KMS-11 (cell line): ENCODE measurements around the gene NACA2.

Experiments
- H2AFZ ChIP-seq: fragments of 200-600 bp; sonication (generic); 2 replicates; pipeline ENCODE4 v1.6.1; 2016; ENCODE audit warnings: antibody characterized with exemption, mixed run types, low read depth
- H3K27ac ChIP-seq: fragments of 200-600 bp; sonication (generic); 2 replicates; pipeline ENCODE4 v1.6.1; 2016; ENCODE audit warnings: mild to moderate bottlenecking, mixed run types
- H3K27me3 ChIP-seq: fragments of 200-600 bp; sonication (generic); 2 replicates; pipeline ENCODE4 v1.6.1; 2017; ENCODE audit warnings: mild to moderate bottlenecking, low read depth, mixed run types, moderate library complexity; ENCODE audit not compliant: insufficient read depth
- H3K36me3 ChIP-seq: fragments of 200-600 bp; sonication (generic); 2 replicates; pipeline ENCODE4 v1.6.1; 2017; ENCODE audit warnings: mild to moderate bottlenecking, mixed run types; ENCODE audit not compliant: insufficient read depth
- H3K4me1 ChIP-seq: fragments of 200-600 bp; sonication (generic); 2 replicates; pipeline ENCODE4 v1.6.1; 2016; ENCODE audit warnings: mild to moderate bottlenecking, low read depth, mixed run types; ENCODE audit not compliant: poor library complexity, severe bottlenecking
- H3K4me2 ChIP-seq: fragments of 200-600 bp; sonication (generic); 2 replicates; pipeline ENCODE4 v1.7.0; 2016; ENCODE audit warnings: mild to moderate bottlenecking, mixed run types
- H3K4me3 ChIP-seq: fragments of 200-600 bp; sonication (generic); IDR thresholded peaks from 2 replicates; pipeline ENCODE4 v1.6.1; 2017; ENCODE audit warnings: low read depth, low read length, mixed read lengths; ENCODE audit not compliant: insufficient read depth
- H3K79me2 ChIP-seq: fragments of 200-600 bp; sonication (generic); 2 replicates; pipeline ENCODE4 v1.6.1; 2016; ENCODE audit warnings: low read depth, mixed run types; ENCODE audit not compliant: insufficient read depth
- H3K9ac ChIP-seq: fragments of 200-600 bp; sonication (generic); 2 replicates; pipeline ENCODE4 v1.6.1; 2016; ENCODE audit warnings: mild to moderate bottlenecking, mixed run types
- H4K20me1 ChIP-seq: fragments of 200-600 bp; sonication (generic); 2 replicates; pipeline ENCODE4 v1.6.1; 2016; ENCODE audit warnings: mild to moderate bottlenecking, mixed run types; ENCODE audit not compliant: insufficient read depth
- CTCF ChIP-seq: fragments of 200-600 bp; sonication (generic); conservative IDR thresholded peaks from 2 replicates; pipeline ENCODE4 v1.6.1; 2017; ENCODE audit warnings: low read depth, mild to moderate bottlenecking, antibody characterized with exemption, low read length, moderate library complexity, mixed read lengths

NACA2 gene

GRCh38 chr17:61584866-61585265, 6.2 kb downstream of the NACA2 start:
- Histone ChIP-seq H3K4me3 (no peak overlapping the region), H3K4me1 (no peaks in the 10 kb centered on the region), H3K9ac (no peak overlapping the region), H3K27ac (no peak overlapping the region), H2AFZ (no peak overlapping the region), H3K36me3 (no peaks in the 10 kb centered on the region), H4K20me1 (no peaks in the 10 kb centered on the region), H3K27me3 (no peaks in the 10 kb centered on the region), H3K79me2 (no peaks in the 10 kb centered on the region), H3K4me2 (no peak overlapping the region)
- TF ChIP-seq CTCF, result no peak

GRCh38 chr17:61584266-61584665, 6.8 kb downstream of the NACA2 start:
- TF ChIP-seq CTCF, result no peak
- Histone ChIP-seq H4K20me1 (no peaks in the 10 kb centered on the region), H3K4me3 (no peak overlapping the region), H3K4me2 (no peak overlapping the region), H3K27ac (no peak overlapping the region), H3K36me3 (no peaks in the 10 kb centered on the region), H3K4me1 (no peaks in the 10 kb centered on the region), H2AFZ (no peak overlapping the region), H3K79me2 (no peaks in the 10 kb centered on the region), H3K27me3 (no peaks in the 10 kb centered on the region), H3K9ac (no peak overlapping the region)

- Histone ChIP-seq H3K27ac (no peak overlapping the region), H3K36me3 (no peaks in the 10 kb centered on the region), H3K9ac (no peak overlapping the region), H3K4me3 (no peak overlapping the region), H3K79me2 (no peaks in the 10 kb centered on the region), H4K20me1 (no peaks in the 10 kb centered on the region), H3K4me1 (no peaks in the 10 kb centered on the region), H3K27me3 (no peaks in the 10 kb centered on the region), H3K4me2 (no peak overlapping the region), H2AFZ (no peak overlapping the region)
- TF ChIP-seq CTCF, result no peak
Observed at GRCh38 chr17:61583660-61584264, 7.3 kb downstream of the NACA2 start.

- Histone ChIP-seq H3K27ac (no peak overlapping the region), H3K4me2 (no peak overlapping the region), H4K20me1 (no peaks in the 10 kb centered on the region), H2AFZ (no peak overlapping the region), H3K79me2 (no peaks in the 10 kb centered on the region), H3K4me1 (no peaks in the 10 kb centered on the region), H3K4me3 (no peak overlapping the region), H3K9ac (no peak overlapping the region), H3K27me3 (no peaks in the 10 kb centered on the region), H3K36me3 (no peaks in the 10 kb centered on the region)
- TF ChIP-seq CTCF, result peak; percentile 50
Observed at GRCh38 chr17:61583242-61583641, 7.8 kb downstream of the NACA2 start.
